Endothelial cell of umbilical vein (primary cell): ENCODE data around the gene NKD1.

Experiments used
- EZH2 ChIP-seq: IDR thresholded peaks from 2 replicates; pipeline ENCODE4 v1.6.1; 2012; ENCODE audit warnings: borderline replicate concordance, low read depth, mild to moderate bottlenecking, moderate library complexity, low read length, inconsistent platforms; ENCODE audit not compliant: severe bottlenecking
- FOS ChIP-seq: IDR thresholded peaks from 2 replicates; pipeline ENCODE4 v1.6.1; 2011; ENCODE audit warnings: mild to moderate bottlenecking, low read length, moderate library complexity, borderline replicate concordance; ENCODE audit not compliant: insufficient read depth
- POLR2A ChIP-seq: IDR thresholded peaks from 2 replicates; pipeline ENCODE4 v1.6.1; 2012; ENCODE audit warnings: low read depth, mild to moderate bottlenecking, control low read depth, low read length
- POLR2AphosphoS5 ChIP-seq: IDR thresholded peaks from 2 replicates; pipeline ENCODE4 v1.6.1; 2012; ENCODE audit warnings: low read depth, mild to moderate bottlenecking, control low read depth, low read length, moderate library complexity; ENCODE audit not compliant: insufficient read depth
- TF ChIP-seq, protein P1 (sequence below): IDR thresholded peaks from 2 replicates; pipeline ENCODE4 v1.6.1; 2011; ENCODE audit not compliant: insufficient read depth, insufficient read length
- TF ChIP-seq, protein P2 (sequence below), 2 donors: IDR thresholded peaks; 1 replicate in 1 of 2; 2 replicates in 1 of 2; pipeline ENCODE4 v1.5.1; 2011; ENCODE audit warnings: low read length in 2 of 2, mild to moderate bottlenecking in 2 of 2, moderate library complexity in 2 of 2, control low read depth in 1 of 2, inconsistent platforms in 1 of 2, low read depth in 1 of 2; ENCODE audit not compliant: insufficient read depth in 1 of 2; ENCODE audit errors: extremely low read depth in 1 of 2

DNA sequence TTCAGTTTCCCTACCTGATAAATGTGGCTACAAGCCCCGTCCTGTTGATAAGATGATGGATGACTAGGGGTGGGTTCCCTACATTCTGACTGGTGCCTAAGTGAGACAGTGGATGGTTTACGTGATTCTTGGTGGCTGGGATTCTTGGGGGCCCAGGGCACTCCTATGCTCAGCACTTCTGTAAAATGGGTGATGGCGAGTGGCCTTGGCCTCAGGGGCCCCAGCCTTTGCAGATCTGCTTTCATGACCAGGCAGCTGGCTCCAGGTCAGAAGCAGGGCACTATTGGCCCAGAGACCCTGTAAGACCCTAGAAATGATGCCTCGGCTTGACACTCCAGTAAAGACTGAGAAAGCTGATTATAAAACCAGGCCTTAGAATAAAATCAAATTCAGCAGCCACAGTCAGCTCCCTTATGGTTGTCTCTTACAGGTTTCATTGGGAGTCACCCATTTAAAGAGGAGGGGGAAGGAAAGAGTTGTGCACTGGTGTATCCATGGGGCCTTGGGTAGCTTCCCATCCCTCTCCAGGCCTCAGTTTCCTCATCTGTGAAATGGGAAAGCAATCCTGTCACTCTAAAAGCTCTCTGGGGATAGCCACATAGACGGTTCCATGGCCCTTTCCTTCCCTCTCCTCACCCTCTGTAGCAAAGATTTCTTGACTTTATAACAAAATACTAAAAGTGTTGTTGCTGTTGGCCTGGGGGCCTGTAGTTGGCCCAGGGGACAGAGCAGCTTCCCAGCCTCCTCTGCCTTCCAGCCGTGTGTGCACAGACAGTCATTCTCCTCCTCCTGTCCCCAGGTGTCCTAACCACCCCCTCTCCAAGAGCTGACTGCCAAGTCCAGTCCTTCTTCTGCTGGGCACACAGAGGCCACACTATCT is 131.7 kb downstream of the NKD1 start:
- no peak for TF ChIP-seq POLR2A
- no peak for TF ChIP-seq POLR2AphosphoS5
- TF ChIP-seq, protein P1, sequence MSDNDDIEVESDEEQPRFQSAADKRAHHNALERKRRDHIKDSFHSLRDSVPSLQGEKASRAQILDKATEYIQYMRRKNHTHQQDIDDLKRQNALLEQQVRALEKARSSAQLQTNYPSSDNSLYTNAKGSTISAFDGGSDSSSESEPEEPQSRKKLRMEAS, result no peak
- TF ChIP-seq, protein P2, sequence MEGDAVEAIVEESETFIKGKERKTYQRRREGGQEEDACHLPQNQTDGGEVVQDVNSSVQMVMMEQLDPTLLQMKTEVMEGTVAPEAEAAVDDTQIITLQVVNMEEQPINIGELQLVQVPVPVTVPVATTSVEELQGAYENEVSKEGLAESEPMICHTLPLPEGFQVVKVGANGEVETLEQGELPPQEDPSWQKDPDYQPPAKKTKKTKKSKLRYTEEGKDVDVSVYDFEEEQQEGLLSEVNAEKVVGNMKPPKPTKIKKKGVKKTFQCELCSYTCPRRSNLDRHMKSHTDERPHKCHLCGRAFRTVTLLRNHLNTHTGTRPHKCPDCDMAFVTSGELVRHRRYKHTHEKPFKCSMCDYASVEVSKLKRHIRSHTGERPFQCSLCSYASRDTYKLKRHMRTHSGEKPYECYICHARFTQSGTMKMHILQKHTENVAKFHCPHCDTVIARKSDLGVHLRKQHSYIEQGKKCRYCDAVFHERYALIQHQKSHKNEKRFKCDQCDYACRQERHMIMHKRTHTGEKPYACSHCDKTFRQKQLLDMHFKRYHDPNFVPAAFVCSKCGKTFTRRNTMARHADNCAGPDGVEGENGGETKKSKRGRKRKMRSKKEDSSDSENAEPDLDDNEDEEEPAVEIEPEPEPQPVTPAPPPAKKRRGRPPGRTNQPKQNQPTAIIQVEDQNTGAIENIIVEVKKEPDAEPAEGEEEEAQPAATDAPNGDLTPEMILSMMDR (IDR thresholded peaks at IDR 0.05; ENCODE audit: extremely low read depth in 1 of 2, insufficient read depth in 1 of 2, low read depth in 1 of 2, low read length in 2 of 2), result no peak
- TF ChIP-seq EZH2, result no peak
- TF ChIP-seq FOS, result no peak
